Endothelial cell (in vitro differentiated cells): ENCODE results near the gene EEF1B2. TPM values are rescaled to one million over a fixed set of nuclear protein-coding genes. Genes with fewer than 3 reads are reported as not detected.

Experiments
- DNase-seq: peaks from one replicate; pipeline ENCODE4 v3.0.0; 2021; ENCODE audit warnings: low spot score
- H3K27ac Mint-ChIP-seq: one replicate; pipeline ENCODE4 v1.8.0; 2021; ENCODE audit warnings: mixed read lengths, inconsistent platforms; ENCODE audit not compliant: unreplicated experiment
- H3K27me3 Mint-ChIP-seq: one replicate; pipeline ENCODE4 v1.8.0; 2021; ENCODE audit warnings: mild to moderate bottlenecking, moderate library complexity, mixed read lengths, inconsistent platforms; ENCODE audit not compliant: unreplicated experiment
- H3K36me3 Mint-ChIP-seq: one replicate; pipeline ENCODE4 v1.8.0; 2021; ENCODE audit warnings: mild to moderate bottlenecking, low read depth, mixed read lengths, inconsistent platforms; ENCODE audit not compliant: unreplicated experiment
- H3K4me1 Mint-ChIP-seq: one replicate; pipeline ENCODE4 v1.8.0; 2021; ENCODE audit warnings: mild to moderate bottlenecking, mixed read lengths, inconsistent platforms; ENCODE audit not compliant: unreplicated experiment
- H3K4me3 Mint-ChIP-seq: one replicate; pipeline ENCODE4 v1.8.0; 2021; ENCODE audit warnings: mild to moderate bottlenecking, mixed read lengths, inconsistent platforms; ENCODE audit not compliant: unreplicated experiment
- H3K9me3 Mint-ChIP-seq: one replicate; pipeline ENCODE4 v1.8.0; 2021; ENCODE audit warnings: mixed read lengths, inconsistent platforms; ENCODE audit not compliant: unreplicated experiment
- CTCF ChIP-seq: fragments of 200-600 bp; sonication (generic); IDR thresholded peaks from one replicate; pipeline ENCODE4 v1.5.0; 2021; ENCODE audit warnings: antibody characterized with exemption; ENCODE audit not compliant: unreplicated experiment
- total RNA-seq: library from RNA; stranded (reverse); fragmentation: NEBNext Ultra II Directional; extraction: Animal tissue kit (Norgen Biotek cat#: 25700); gene quantifications from one replicate; pipeline ENCODE4 v1.2.1, GENCODE V29; 2021; ENCODE audit not compliant: unreplicated experiment

The EEF1B2 gene
- total RNA-seq, 1 donor from 2014 or later, result 668 TPM

DNA sequence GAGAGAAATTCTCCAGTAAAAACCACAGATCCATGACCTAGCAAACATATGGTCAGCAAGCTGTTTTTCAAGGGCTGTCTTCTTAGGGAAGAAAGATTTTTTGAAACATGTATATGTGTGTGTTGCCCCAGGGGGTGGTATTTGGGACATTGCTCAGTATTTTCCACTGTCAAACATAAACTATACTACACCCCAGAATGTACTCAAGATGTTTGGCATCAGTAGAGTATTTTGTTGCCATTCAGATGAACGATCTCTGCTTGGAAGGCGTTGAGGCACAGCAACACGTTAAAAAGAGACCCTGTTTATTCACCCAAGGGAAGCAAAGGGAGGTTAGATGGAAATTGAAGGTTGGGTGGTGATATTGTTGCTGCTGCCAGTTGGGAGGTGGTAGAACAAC is 30.0 kb downstream of the EEF1B2 start:
- Mint-ChIP-seq H3K27ac (no peak overlapping the region), H3K27me3 (no peaks in the 10 kb centered on the region), H3K4me1 (peaks cover 4% of the 10 kb centered on the region), H3K36me3 (no peaks in the 10 kb centered on the region), H3K9me3 (no peaks in the 10 kb centered on the region), H3K4me3 (no peak overlapping the region)
- no peak for DNase-seq
- no peak for TF ChIP-seq CTCF

- TF ChIP-seq CTCF, result no peak
- Mint-ChIP-seq H3K36me3 (no peaks in the 10 kb centered on the region), H3K4me1 (peaks cover 4% of the 10 kb centered on the region), H3K4me3 (no peak overlapping the region), H3K27me3 (no peaks in the 10 kb centered on the region), H3K9me3 (no peaks in the 10 kb centered on the region), H3K27ac (no peak overlapping the region)
- no peak for DNase-seq
Measured at GRCh38 chr2:206190111-206190510, 30.4 kb downstream of the EEF1B2 start.

DNA sequence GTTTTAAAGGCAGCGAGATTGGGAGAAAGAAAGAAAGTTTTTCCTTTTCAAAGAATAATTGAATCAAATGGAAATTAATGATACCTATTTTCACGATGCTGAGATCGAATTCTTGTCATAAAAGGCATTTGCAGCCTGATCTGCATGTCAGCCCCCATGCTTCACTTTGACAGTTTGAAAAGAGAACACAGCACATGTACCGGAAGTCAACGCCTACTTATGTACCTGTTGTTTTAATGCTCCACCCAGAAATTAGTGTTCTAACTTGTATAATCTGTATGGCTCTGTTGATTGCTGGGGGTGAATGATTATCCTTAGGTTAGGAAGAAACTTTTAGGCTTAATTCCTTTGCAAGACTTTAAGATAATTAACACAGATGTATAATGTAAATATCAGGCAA is 31.0 kb downstream of the EEF1B2 start:
- TF ChIP-seq CTCF, result no peak
- Mint-ChIP-seq H3K9me3 (no peaks in the 10 kb centered on the region), H3K27ac (no peak overlapping the region), H3K4me1 (peaks cover 4% of the 10 kb centered on the region), H3K4me3 (no peak overlapping the region), H3K27me3 (no peaks in the 10 kb centered on the region), H3K36me3 (no peaks in the 10 kb centered on the region)
- no peak for DNase-seq

DNA sequence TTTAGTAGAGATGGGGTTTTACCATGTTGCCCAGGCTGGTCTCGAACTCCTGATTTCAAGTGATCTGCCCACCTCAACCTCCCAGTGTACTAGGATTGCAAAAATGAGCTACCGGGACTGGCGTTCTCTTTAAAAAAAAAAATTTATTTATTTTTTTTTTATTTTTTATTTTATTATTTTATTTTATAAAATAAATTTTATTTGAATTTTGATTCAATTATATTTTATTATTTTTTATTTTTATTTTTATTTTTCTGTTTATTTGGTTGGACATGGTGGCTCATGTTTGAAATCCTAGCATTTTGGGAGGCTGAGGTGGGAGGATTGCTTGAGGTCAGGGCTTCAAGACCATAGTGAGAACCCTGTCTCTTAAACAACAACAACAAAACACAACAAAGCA is 32.5 kb downstream of the EEF1B2 start:
- no peaks in the 10 kb centered on the region for H3K36me3 Mint-ChIP-seq
- no peak overlapping the region for H3K4me3 Mint-ChIP-seq
- DNase-seq, result no peak
- no peaks in the 10 kb centered on the region for H3K9me3 Mint-ChIP-seq
- peaks cover 4% of the 10 kb centered on the region for H3K4me1 Mint-ChIP-seq
- no peaks in the 10 kb centered on the region for H3K27me3 Mint-ChIP-seq
- TF ChIP-seq CTCF, result no peak
- H3K27ac Mint-ChIP-seq, result no peak overlapping the region

- Mint-ChIP-seq H3K4me3 (no peak overlapping the region), H3K9me3 (no peaks in the 10 kb centered on the region)
Measured at GRCh38 chr2:206193671-206194357, 34.1 kb downstream of the EEF1B2 start.

More at GRCh38 chr2:206193671-206194357, 34.1 kb downstream of the EEF1B2 start:
- DNase-seq, result no peak
- no peak for TF ChIP-seq CTCF
- peaks cover 4% of the 10 kb centered on the region for H3K4me1 Mint-ChIP-seq
- H3K27me3 Mint-ChIP-seq, result no peaks in the 10 kb centered on the region
- no peak overlapping the region for H3K27ac Mint-ChIP-seq
- H3K36me3 Mint-ChIP-seq, result no peaks in the 10 kb centered on the region
